Neural progenitor cell (in vitro differentiated cells): ENCODE measurements around the gene GSG1L. TPM values are rescaled to one million over a fixed set of nuclear protein-coding genes. Genes with fewer than 3 reads are reported as not detected.

Source experiments
- DNase-seq: peaks from one replicate; pipeline ENCODE4 v3.0.0-alpha.2; 2016; ENCODE audit warnings: low spot score
- H2AFZ ChIP-seq: fragments of 200-600 bp; sonication (generic); replicated peaks from 2 replicates; pipeline ENCODE4 v1.6.1; 2016; ENCODE audit warnings: antibody characterized with exemption
- H3F3A ChIP-seq: fragments of 200-600 bp; sonication (generic); 2 replicates; pipeline ENCODE4 v1.6.1; 2016; ENCODE audit warnings: antibody characterized with exemption, low read depth
- H3K27ac ChIP-seq: fragments of 200-600 bp; sonication (generic); 2 replicates; pipeline ENCODE4 v1.5.1; 2016; ENCODE audit warnings: mild to moderate bottlenecking
- H3K27me3 ChIP-seq: fragments of 200-600 bp; sonication (generic); 2 replicates; pipeline ENCODE4 v1.6.1; 2016; ENCODE audit warnings: mild to moderate bottlenecking, moderate library complexity
- H3K36me3 ChIP-seq: fragments of 200-600 bp; sonication (generic); 2 replicates; pipeline ENCODE4 v1.5.1; 2016
- H3K4me1 ChIP-seq: fragments of 200-600 bp; sonication (generic); 2 replicates; pipeline ENCODE4 v1.6.1; 2016; ENCODE audit warnings: mixed run types
- H3K4me2 ChIP-seq: fragments of 200-600 bp; sonication (generic); 2 replicates; pipeline ENCODE4 v1.6.1; 2016
- H3K4me3 ChIP-seq: fragments of 200-600 bp; sonication (generic); 2 replicates; pipeline ENCODE4 v1.5.1; 2016
- H3K79me2 ChIP-seq: fragments of 200-600 bp; sonication (generic); 2 replicates; pipeline ENCODE4 v1.6.1; 2016; ENCODE audit warnings: low read depth
- H3K9ac ChIP-seq: fragments of 200-600 bp; sonication (generic); 2 replicates; pipeline ENCODE4 v1.6.1; 2016
- H3K9me3 ChIP-seq: fragments of 200-600 bp; sonication (generic); 2 replicates; pipeline ENCODE4 v1.5.1; 2016; ENCODE audit warnings: low read depth
- H4K20me1 ChIP-seq: fragments of 200-600 bp; sonication (generic); 2 replicates; pipeline ENCODE4 v1.6.1; 2016; ENCODE audit warnings: low read depth
- H3K27ac Mint-ChIP-seq: 3 replicates; pipeline ENCODE4 v1.8.0; 2021; ENCODE audit warnings: mixed read lengths
- H3K27me3 Mint-ChIP-seq: 2 replicates; pipeline ENCODE4 v1.8.0; 2022; ENCODE audit warnings: low read depth, mild to moderate bottlenecking, inconsistent platforms, moderate library complexity, mixed read lengths; ENCODE audit not compliant: insufficient read depth
- H3K36me3 Mint-ChIP-seq: 3 replicates; pipeline ENCODE4 v1.8.0; 2021; ENCODE audit warnings: mixed read lengths
- H3K4me1 Mint-ChIP-seq: 3 replicates; pipeline ENCODE4 v1.8.0; 2021; ENCODE audit warnings: mixed read lengths
- H3K4me3 Mint-ChIP-seq: 3 replicates; pipeline ENCODE4 v1.8.0; 2021; ENCODE audit warnings: mild to moderate bottlenecking, moderate library complexity, mixed read lengths
- H3K9me3 Mint-ChIP-seq: 3 replicates; pipeline ENCODE4 v1.8.0; 2020; ENCODE audit warnings: mixed read lengths
- CTCF ChIP-seq: fragments of 200-600 bp; sonication (generic); IDR thresholded peaks from 2 replicates; pipeline ENCODE4 v1.5.1; 2017; ENCODE audit warnings: antibody characterized with exemption, mild to moderate bottlenecking
- EZH2 ChIP-seq: fragments of 200-600 bp; sonication (generic); IDR thresholded peaks from 2 replicates; pipeline ENCODE4 v1.6.1; 2017; ENCODE audit warnings: antibody characterized with exemption, mild to moderate bottlenecking, moderate library complexity
- EZH2phosphoT487 ChIP-seq: fragments of 200-600 bp; sonication (generic); IDR thresholded peaks from 2 replicates; pipeline ENCODE4 v1.6.1; 2017; ENCODE audit warnings: antibody characterized with exemption
- total RNA-seq: library from RNA; depleted of rRNA; stranded (reverse); fragments of >200 nt; gene quantifications from 2 replicates; pipeline ENCODE4 v1.2.3, GENCODE V29; 2015; ENCODE audit warnings: low replicate concordance

Gene GSG1L
- total RNA-seq, 1 donor from 2014 or later = not detected

GRCh38 chr16:27867122-27868110 is 196.1 kb downstream of the GSG1L start:
- H3K36me3 ChIP-seq = no peaks in the 10 kb centered on the region
- H3K4me3 Mint-ChIP-seq = no peak overlapping the region
- H3K4me3 ChIP-seq = no peak overlapping the region
- peaks cover 8% of the 10 kb centered on the region for H3K27me3 Mint-ChIP-seq
- H3K27ac Mint-ChIP-seq = no peak overlapping the region
- H3K9me3 ChIP-seq = no peaks in the 10 kb centered on the region
- no peaks in the 10 kb centered on the region for H3F3A ChIP-seq
- no peak overlapping the region for H3K4me2 ChIP-seq
- no peak overlapping the region for H3K27ac ChIP-seq
- peaks cover 13% of the 10 kb centered on the region for H3K9me3 Mint-ChIP-seq
- H4K20me1 ChIP-seq = no peaks in the 10 kb centered on the region
- H3K4me1 ChIP-seq = no peaks in the 10 kb centered on the region
- DNase-seq = peak; percentile 88
- H3K4me1 Mint-ChIP-seq = no peaks in the 10 kb centered on the region
- H2AFZ ChIP-seq = no peak overlapping the region
- TF ChIP-seq CTCF = peak; percentile 72
- no peak for TF ChIP-seq EZH2phosphoT487
- TF ChIP-seq EZH2 = no peak
- no peaks in the 10 kb centered on the region for H3K79me2 ChIP-seq
- H3K27me3 ChIP-seq = peaks cover 5% of the 10 kb centered on the region
- H3K9ac ChIP-seq = no peak overlapping the region
- no peaks in the 10 kb centered on the region for H3K36me3 Mint-ChIP-seq

DNA sequence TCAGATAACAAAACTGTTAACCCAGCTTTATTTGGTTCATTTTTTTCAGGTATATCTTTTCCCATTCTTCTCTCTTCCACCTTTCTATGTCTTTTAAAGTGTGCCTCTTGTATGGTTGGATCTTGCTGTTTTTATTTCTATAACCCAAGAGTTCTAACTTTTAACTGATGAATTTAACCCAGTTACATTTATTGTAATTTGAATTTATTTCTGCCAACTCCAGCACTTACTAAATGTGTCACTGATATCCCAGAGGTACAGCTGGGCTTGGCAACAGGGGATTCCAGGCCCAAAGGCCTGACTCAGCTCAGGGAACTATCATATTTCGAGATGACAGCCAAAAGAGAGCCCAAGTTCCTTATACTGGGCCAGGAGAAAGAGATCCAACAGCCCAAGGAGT is 200.1 kb downstream of the GSG1L start:
- Histone ChIP-seq H3K27ac (no peak overlapping the region), H3K9ac (no peak overlapping the region), H3K79me2 (no peaks in the 10 kb centered on the region), H3F3A (no peaks in the 10 kb centered on the region), H3K27me3 (no peaks in the 10 kb centered on the region), H3K36me3 (no peaks in the 10 kb centered on the region), H2AFZ (no peak overlapping the region), H3K9me3 (no peaks in the 10 kb centered on the region), H3K4me1 (no peaks in the 10 kb centered on the region), H3K4me2 (no peak overlapping the region), H4K20me1 (no peaks in the 10 kb centered on the region), H3K4me3 (no peak overlapping the region)
- H3K9me3 Mint-ChIP-seq = peaks cover 11% of the 10 kb centered on the region
- H3K4me3 Mint-ChIP-seq = no peak overlapping the region
- no peaks in the 10 kb centered on the region for H3K4me1 Mint-ChIP-seq
- no peaks in the 10 kb centered on the region for H3K36me3 Mint-ChIP-seq
- H3K27ac Mint-ChIP-seq = no peak overlapping the region
- TF ChIP-seq EZH2 (no peak), CTCF (no peak), EZH2phosphoT487 (no peak)
- H3K27me3 Mint-ChIP-seq = peaks cover 8% of the 10 kb centered on the region
- DNase-seq = no peak

GRCh38 chr16:27862953-27863352 is 200.6 kb downstream of the GSG1L start:
- Mint-ChIP-seq H3K36me3 (no peaks in the 10 kb centered on the region), H3K27me3 (peaks cover 10% of the 10 kb centered on the region), H3K4me1 (no peaks in the 10 kb centered on the region), H3K9me3 (peaks cover 11% of the 10 kb centered on the region), H3K4me3 (no peak overlapping the region), H3K27ac (no peak overlapping the region)
- H3K27me3 ChIP-seq = no peaks in the 10 kb centered on the region
- H3K4me3 ChIP-seq = no peak overlapping the region
- no peaks in the 10 kb centered on the region for H4K20me1 ChIP-seq
- H3K79me2 ChIP-seq = no peaks in the 10 kb centered on the region
- TF ChIP-seq CTCF (no peak), EZH2phosphoT487 (no peak), EZH2 (no peak)
- DNase-seq = no peak
- no peaks in the 10 kb centered on the region for H3K4me1 ChIP-seq
- no peaks in the 10 kb centered on the region for H3K9me3 ChIP-seq
- H3K9ac ChIP-seq = no peak overlapping the region
- no peaks in the 10 kb centered on the region for H3K36me3 ChIP-seq
- H3F3A ChIP-seq = no peaks in the 10 kb centered on the region
- H3K27ac ChIP-seq = no peak overlapping the region
- H2AFZ ChIP-seq = no peak overlapping the region
- H3K4me2 ChIP-seq = no peak overlapping the region
